Measurements from ENCODE around the gene CPTP. TPM values are rescaled to one million over a fixed set of nuclear protein-coding genes. Genes with fewer than 3 reads are reported as not detected.
A peak's percentile ranks its signal among the peaks of the same experiment; 100 is the strongest.

CPTP gene
- total and polyA plus RNA-seq, 2 of the 13 experiments (the other 11 are each of a cell fraction or from before 2014, with no cell fraction given) = 5.5 to 9.3 TPM

DNA sequence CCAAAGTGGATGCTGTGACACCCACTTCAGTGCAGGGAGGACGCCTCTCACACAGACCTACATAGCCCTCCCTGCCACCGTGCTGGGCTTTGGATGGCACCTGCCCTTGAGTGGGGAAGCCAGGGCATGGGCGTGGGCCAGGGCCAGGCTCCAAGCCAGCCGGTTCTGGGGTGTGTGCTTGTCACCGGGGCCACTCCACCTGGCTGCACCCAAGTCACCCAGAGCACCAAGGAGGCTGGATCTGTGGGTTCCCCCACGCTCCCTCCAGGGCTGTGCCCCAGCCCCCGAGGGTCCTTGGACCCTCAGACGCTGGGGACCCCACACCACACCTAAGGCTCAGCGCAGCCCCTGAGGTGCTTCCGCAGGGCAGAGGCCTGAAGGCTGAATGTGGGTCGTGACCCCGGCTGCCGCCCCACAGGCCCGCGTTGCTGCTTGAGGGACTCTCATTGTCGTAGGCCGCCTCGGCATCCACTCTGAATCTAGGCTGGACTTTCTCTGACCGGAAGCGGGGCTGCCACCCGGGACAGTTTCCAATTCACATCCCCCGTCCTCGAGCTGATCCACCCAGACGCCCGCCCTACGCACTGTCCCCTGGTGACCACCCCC lies 32.3 kb downstream of the CPTP start (continued):
- TF ChIP-seq RBFOX2 (IDR thresholded peaks at IDR 0.05; ENCODE audit: low read depth, low read length) = peak; percentile 59
- TF ChIP-seq, protein P1, sequence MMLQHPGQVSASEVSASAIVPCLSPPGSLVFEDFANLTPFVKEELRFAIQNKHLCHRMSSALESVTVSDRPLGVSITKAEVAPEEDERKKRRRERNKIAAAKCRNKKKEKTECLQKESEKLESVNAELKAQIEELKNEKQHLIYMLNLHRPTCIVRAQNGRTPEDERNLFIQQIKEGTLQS (CRISPR knock-in tag; IDR thresholded peaks at IDR 0.05) = no peak
- no peak for TF ChIP-seq MAFG (CRISPR knock-in tag; IDR thresholded peaks at IDR 0.05)
- TF ChIP-seq ZNF207 (IDR thresholded peaks at IDR 0.05; ENCODE audit: borderline replicate concordance) = no peak
- 0 out of 2 replicates have a peak, but pooled peaks have one; percentile 10 for TF ChIP-seq ZNF768 (CRISPR knock-in tag; IDR thresholded peaks at IDR 0.05)
- TF ChIP-seq ZNF263 (CRISPR knock-in tag; IDR thresholded peaks at IDR 0.05) = no peak
- TF ChIP-seq, protein P2, sequence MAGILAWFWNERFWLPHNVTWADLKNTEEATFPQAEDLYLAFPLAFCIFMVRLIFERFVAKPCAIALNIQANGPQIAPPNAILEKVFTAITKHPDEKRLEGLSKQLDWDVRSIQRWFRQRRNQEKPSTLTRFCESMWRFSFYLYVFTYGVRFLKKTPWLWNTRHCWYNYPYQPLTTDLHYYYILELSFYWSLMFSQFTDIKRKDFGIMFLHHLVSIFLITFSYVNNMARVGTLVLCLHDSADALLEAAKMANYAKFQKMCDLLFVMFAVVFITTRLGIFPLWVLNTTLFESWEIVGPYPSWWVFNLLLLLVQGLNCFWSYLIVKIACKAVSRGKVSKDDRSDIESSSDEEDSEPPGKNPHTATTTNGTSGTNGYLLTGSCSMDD (CRISPR knock-in tag; IDR thresholded peaks at IDR 0.05) = no peak
- TF ChIP-seq ESRRA (CRISPR knock-in tag; IDR thresholded peaks at IDR 0.05; ENCODE audit: low read depth) = no peak
- TF ChIP-seq MED13 (CRISPR knock-in tag; IDR thresholded peaks at IDR 0.05) = no peak
- no peak for TF ChIP-seq ZNF326 (CRISPR knock-in tag; IDR thresholded peaks at IDR 0.05; ENCODE audit: borderline replicate concordance)
- TF ChIP-seq ISX (CRISPR knock-in tag; conservative IDR thresholded peaks at IDR 0.05) = no peak
- TF ChIP-seq ZNF577 (CRISPR knock-in tag; IDR thresholded peaks at IDR 0.05; ENCODE audit: borderline replicate concordance, low read depth) = no peak
- no peak for TF ChIP-seq GTF2F1 (IDR thresholded peaks at IDR 0.05; ENCODE audit: low read length)
- no peak for TF ChIP-seq SIX4 (CRISPR knock-in tag; IDR thresholded peaks at IDR 0.05)
- TF ChIP-seq, protein P3, sequence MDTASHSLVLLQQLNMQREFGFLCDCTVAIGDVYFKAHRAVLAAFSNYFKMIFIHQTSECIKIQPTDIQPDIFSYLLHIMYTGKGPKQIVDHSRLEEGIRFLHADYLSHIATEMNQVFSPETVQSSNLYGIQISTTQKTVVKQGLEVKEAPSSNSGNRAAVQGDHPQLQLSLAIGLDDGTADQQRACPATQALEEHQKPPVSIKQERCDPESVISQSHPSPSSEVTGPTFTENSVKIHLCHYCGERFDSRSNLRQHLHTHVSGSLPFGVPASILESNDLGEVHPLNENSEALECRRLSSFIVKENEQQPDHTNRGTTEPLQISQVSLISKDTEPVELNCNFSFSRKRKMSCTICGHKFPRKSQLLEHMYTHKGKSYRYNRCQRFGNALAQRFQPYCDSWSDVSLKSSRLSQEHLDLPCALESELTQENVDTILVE (CRISPR knock-in tag; IDR thresholded peaks at IDR 0.05) = no peak
- TF ChIP-seq RFXANK (CRISPR knock-in tag; IDR thresholded peaks at IDR 0.05) = no peak
- TF ChIP-seq SP5 (CRISPR knock-in tag; IDR thresholded peaks at IDR 0.05; ENCODE audit: borderline replicate concordance, low read depth) = no peak
- no peak for TF ChIP-seq GLI4 (CRISPR knock-in tag; IDR thresholded peaks at IDR 0.05; ENCODE audit: borderline replicate concordance)
- no peak for TF ChIP-seq ZNF431 (CRISPR knock-in tag; IDR thresholded peaks at IDR 0.05; ENCODE audit: borderline replicate concordance, low read depth)
- TF ChIP-seq ZKSCAN8 (CRISPR knock-in tag; IDR thresholded peaks at IDR 0.05; ENCODE audit: borderline replicate concordance) = no peak
- no peak for TF ChIP-seq SOX13 (IDR thresholded peaks at IDR 0.05)
- TF ChIP-seq SOX13 (CRISPR knock-in tag; conservative IDR thresholded peaks at IDR 0.05 in 1 of 2, IDR thresholded peaks at IDR 0.05 in 1 of 2) = no peak
- no peak for TF ChIP-seq PITX1 (CRISPR knock-in tag; IDR thresholded peaks at IDR 0.05)
- TF ChIP-seq TARDBP (CRISPR knock-in tag; IDR thresholded peaks at IDR 0.05) = no peak
- TF ChIP-seq, protein P4, sequence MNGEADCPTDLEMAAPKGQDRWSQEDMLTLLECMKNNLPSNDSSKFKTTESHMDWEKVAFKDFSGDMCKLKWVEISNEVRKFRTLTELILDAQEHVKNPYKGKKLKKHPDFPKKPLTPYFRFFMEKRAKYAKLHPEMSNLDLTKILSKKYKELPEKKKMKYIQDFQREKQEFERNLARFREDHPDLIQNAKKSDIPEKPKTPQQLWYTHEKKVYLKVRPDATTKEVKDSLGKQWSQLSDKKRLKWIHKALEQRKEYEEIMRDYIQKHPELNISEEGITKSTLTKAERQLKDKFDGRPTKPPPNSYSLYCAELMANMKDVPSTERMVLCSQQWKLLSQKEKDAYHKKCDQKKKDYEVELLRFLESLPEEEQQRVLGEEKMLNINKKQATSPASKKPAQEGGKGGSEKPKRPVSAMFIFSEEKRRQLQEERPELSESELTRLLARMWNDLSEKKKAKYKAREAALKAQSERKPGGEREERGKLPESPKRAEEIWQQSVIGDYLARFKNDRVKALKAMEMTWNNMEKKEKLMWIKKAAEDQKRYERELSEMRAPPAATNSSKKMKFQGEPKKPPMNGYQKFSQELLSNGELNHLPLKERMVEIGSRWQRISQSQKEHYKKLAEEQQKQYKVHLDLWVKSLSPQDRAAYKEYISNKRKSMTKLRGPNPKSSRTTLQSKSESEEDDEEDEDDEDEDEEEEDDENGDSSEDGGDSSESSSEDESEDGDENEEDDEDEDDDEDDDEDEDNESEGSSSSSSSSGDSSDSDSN (CRISPR knock-in tag; IDR thresholded peaks at IDR 0.05) = no peak
- TF ChIP-seq, protein P5, sequence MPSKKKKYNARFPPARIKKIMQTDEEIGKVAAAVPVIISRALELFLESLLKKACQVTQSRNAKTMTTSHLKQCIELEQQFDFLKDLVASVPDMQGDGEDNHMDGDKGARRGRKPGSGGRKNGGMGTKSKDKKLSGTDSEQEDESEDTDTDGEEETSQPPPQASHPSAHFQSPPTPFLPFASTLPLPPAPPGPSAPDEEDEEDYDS (CRISPR knock-in tag; IDR thresholded peaks at IDR 0.05) = no peak
- TF ChIP-seq RXRB (CRISPR knock-in tag; IDR thresholded peaks at IDR 0.05; ENCODE audit: borderline replicate concordance) = no peak
